Neural cell (in vitro differentiated cells): ENCODE data around the gene KRTAP5-6.

Experiments used
- EZH2 ChIP-seq: fragments of 200-600, 300-800 bp; shearing (Covaris generic), sonication (generic); IDR thresholded peaks from 2 replicates; pipeline ENCODE4 v1.6.1; 2014; ENCODE audit warnings: antibody characterized with exemption, low read length, borderline replicate concordance, mild to moderate bottlenecking; ENCODE audit not compliant: insufficient read depth, poor library complexity, severe bottlenecking
- MXI1 ChIP-seq: fragments of 450-650 bp; conservative IDR thresholded peaks from 2 replicates; pipeline ENCODE4 v1.6.1; 2014; ENCODE audit warnings: antibody characterized with exemption, mild to moderate bottlenecking; ENCODE audit not compliant: poor library complexity, severe bottlenecking
- POLR2AphosphoS5 ChIP-seq: IDR thresholded peaks from 2 replicates; pipeline ENCODE4 v1.6.1; 2012
- RAD21 ChIP-seq: fragments of 450-650 bp; conservative IDR thresholded peaks from 2 replicates; pipeline ENCODE4 v1.6.1; 2014; ENCODE audit warnings: antibody characterized with exemption, mild to moderate bottlenecking, moderate library complexity
- TAF1 ChIP-seq: IDR thresholded peaks from 2 replicates; pipeline ENCODE4 v1.6.1; 2012; ENCODE audit warnings: low read depth
- TF ChIP-seq, protein P1 (sequence below): fragments of 450-650 bp; IDR thresholded peaks from 2 replicates; pipeline ENCODE4 v1.5.1; 2014; ENCODE audit warnings: antibody characterized with exemption, mild to moderate bottlenecking, moderate library complexity; ENCODE audit not compliant: poor library complexity, severe bottlenecking

DNA sequence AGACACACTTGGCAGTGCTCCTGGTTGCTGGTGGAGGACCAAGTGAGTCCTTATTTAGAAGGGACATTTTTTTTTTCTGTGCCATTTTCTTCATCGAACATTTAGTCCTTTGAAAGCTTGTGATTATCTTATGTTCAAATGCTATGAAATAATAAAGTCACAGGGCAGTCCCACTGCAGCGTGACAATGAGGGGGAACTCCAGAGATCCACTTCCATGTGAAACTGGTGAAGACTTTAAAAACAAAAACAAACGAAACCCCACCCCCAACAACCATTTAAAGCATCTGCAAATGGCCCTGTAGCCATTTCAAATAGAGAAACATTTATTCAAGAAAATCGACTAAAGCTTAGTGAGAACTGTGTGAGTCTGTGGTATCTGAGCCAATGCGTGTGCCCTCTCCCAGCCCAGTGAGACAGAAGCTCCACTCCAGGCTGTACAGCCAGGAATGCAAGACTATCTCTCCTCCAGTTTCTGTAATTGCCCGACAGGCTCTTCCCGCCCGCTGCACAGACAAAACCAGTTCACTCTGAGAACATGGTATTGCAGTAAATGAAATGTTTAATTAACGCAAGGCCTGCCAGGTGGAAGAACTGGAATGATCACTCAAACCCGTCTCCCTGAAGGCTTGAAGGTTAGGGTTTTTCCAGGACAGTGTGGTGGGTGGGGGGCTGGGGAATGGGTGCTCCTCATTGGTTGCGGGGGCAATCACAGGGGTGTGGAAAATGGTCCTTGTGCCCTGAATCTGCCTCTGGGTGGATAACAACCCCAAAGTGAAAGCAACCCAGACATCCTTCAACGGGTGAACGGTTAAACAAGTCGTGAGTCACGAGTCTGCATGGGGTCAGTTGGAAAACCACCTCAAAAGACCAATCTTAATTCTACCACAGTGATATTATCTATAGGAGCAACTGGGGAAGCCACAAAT lies 8.4 kb downstream of the KRTAP5-6 start:
- TF ChIP-seq, protein P1, sequence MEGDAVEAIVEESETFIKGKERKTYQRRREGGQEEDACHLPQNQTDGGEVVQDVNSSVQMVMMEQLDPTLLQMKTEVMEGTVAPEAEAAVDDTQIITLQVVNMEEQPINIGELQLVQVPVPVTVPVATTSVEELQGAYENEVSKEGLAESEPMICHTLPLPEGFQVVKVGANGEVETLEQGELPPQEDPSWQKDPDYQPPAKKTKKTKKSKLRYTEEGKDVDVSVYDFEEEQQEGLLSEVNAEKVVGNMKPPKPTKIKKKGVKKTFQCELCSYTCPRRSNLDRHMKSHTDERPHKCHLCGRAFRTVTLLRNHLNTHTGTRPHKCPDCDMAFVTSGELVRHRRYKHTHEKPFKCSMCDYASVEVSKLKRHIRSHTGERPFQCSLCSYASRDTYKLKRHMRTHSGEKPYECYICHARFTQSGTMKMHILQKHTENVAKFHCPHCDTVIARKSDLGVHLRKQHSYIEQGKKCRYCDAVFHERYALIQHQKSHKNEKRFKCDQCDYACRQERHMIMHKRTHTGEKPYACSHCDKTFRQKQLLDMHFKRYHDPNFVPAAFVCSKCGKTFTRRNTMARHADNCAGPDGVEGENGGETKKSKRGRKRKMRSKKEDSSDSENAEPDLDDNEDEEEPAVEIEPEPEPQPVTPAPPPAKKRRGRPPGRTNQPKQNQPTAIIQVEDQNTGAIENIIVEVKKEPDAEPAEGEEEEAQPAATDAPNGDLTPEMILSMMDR: no peak
- TF ChIP-seq RAD21: no peak
- TF ChIP-seq TAF1: no peak
- TF ChIP-seq POLR2AphosphoS5: no peak
- no peak for TF ChIP-seq EZH2
- TF ChIP-seq MXI1: no peak
